H1 (cell line): Measurements from ENCODE around the gene ENTREP3. TPM values are rescaled to one million over a fixed set of nuclear protein-coding genes. Genes with fewer than 3 reads are reported as not detected.
A peak's percentile ranks its signal among the peaks of the same experiment; 100 is the strongest.

Experiments
- CTCF ChIA-PET: fragments of 300-600 bp; sonication (Branson Sonifier 250); formaldehyde crosslinking; loops from one replicate; lab custom pipeline; 2021; ENCODE audit not compliant: partially characterized antibody; lab: Charles Lee
- POLR2A ChIA-PET: fragments of 300-600 bp; sonication (Branson Sonifier 250); formaldehyde crosslinking; loops from one replicate; lab custom pipeline; 2021; ENCODE audit warnings: inconsistent platforms; ENCODE audit not compliant: partially characterized antibody; lab: Charles Lee
- DNase-seq, 2 experiments: peaks; one replicate each; pipeline versions ENCODE4 v3.0.0 to v3.0.0-alpha.2; 2010 to 2022; ENCODE audit warnings: low spot score in 2 of 2, low read depth in 1 of 2, mixed read lengths in 1 of 2
- FAIRE-seq: peaks from 2 replicates; lab custom pipeline; 2011; peaks lifted over from hg19 to GRCh38; lab: Jason Lieb, UNC
- H2AFZ ChIP-seq: 2 replicates; pipeline ENCODE4 v1.8.1; 2012; ENCODE audit warnings: low read length, inconsistent platforms
- H2AK5ac ChIP-seq: 2 replicates; pipeline ENCODE4 v1.6.1; 2013; ENCODE audit warnings: low read depth, low read length
- H2BK120ac ChIP-seq: replicated peaks from 2 replicates; pipeline ENCODE3; 2013; ENCODE audit warnings: low read depth, low read length, inconsistent platforms
- H2BK12ac ChIP-seq: 2 replicates; pipeline ENCODE4 v1.6.1; 2013; ENCODE audit warnings: low read depth, low read length
- H2BK15ac ChIP-seq: 2 replicates; pipeline ENCODE4 v1.6.1; 2013; ENCODE audit warnings: low read length
- H2BK20ac ChIP-seq: 2 replicates; pipeline ENCODE4 v1.6.1; 2013; ENCODE audit warnings: low read length
- H2BK5ac ChIP-seq: 2 replicates; pipeline ENCODE4 v1.6.1; 2013; ENCODE audit warnings: low read depth, low read length
- H3K14ac ChIP-seq: 2 replicates; pipeline ENCODE4 v1.6.1; 2013; ENCODE audit warnings: inconsistent platforms; ENCODE audit not compliant: insufficient read length
- H3K18ac ChIP-seq: 2 replicates; pipeline ENCODE4 v1.6.1; 2013; ENCODE audit warnings: low read length; ENCODE audit errors: extremely low read depth
- H3K23ac ChIP-seq: 2 replicates; pipeline ENCODE4 v1.6.1; 2013; ENCODE audit warnings: inconsistent platforms; ENCODE audit not compliant: insufficient read length
- H3K23me2 ChIP-seq: 2 replicates; pipeline ENCODE4 v1.6.1; 2013; ENCODE audit warnings: low read depth, low read length
- H3K27ac ChIP-seq: 2 replicates; pipeline ENCODE4 v1.6.1; 2011; ENCODE audit warnings: low read depth, low read length, inconsistent platforms
- H3K27me3 ChIP-seq, 4 experiments: replicated peaks in 1 of 4; 1 replicate in 1 of 4; 2 replicates in 3 of 4; pipeline versions ENCODE4 v1.6.1 to v1.8.1; 2011 to 2013; ENCODE audit warnings: low read length in 3 of 4, mild to moderate bottlenecking in 3 of 4, inconsistent platforms in 2 of 4, mixed read lengths in 2 of 4, moderate library complexity in 1 of 4; ENCODE audit not compliant: control insufficient read depth in 3 of 4, insufficient read depth in 3 of 4; ENCODE audit errors: extremely low read depth in 1 of 4
- H3K36me3 ChIP-seq, 4 experiments: 2 replicates each; pipeline versions ENCODE4 v1.6.1 to v1.8.1; 2011 to 2013; ENCODE audit warnings: mild to moderate bottlenecking in 4 of 4, low read length in 3 of 4, moderate library complexity in 2 of 4, control low read depth in 1 of 4, inconsistent platforms in 1 of 4; ENCODE audit not compliant: insufficient read depth in 4 of 4, control insufficient read depth in 2 of 4
- H3K4ac ChIP-seq: replicated peaks from 2 replicates; pipeline ENCODE3; 2013; ENCODE audit warnings: low read length, low read depth, mixed read lengths, inconsistent platforms; ENCODE audit not compliant: insufficient read length
- H3K4me1 ChIP-seq, 4 experiments: replicated peaks in 1 of 4; 1 replicate in 1 of 4; 2 replicates in 3 of 4; pipeline versions ENCODE4 v1.6.1 to v1.8.1; 2011 to 2013; ENCODE audit warnings: low read length in 3 of 4, inconsistent platforms in 2 of 4, mixed read lengths in 1 of 4; ENCODE audit not compliant: insufficient read depth in 4 of 4, control insufficient read depth in 3 of 4
- H3K4me2 ChIP-seq, 2 experiments: 2 replicates each; pipeline versions ENCODE4 v1.6.1 to v1.8.1; 2011 to 2013; ENCODE audit warnings: low read depth in 2 of 2, low read length in 2 of 2, control low read depth in 1 of 2, inconsistent platforms in 1 of 2, mild to moderate bottlenecking in 1 of 2; ENCODE audit not compliant: insufficient read depth in 1 of 2
- H3K4me3 ChIP-seq, 4 experiments: fragments of 200-600, 300-600 bp in 1 of 4; sonication (generic), shearing (Covaris generic), sonication (Bioruptor Twin) in 1 of 4; 2 replicates each; pipeline versions ENCODE4 v1.5.1 to v1.8.1; 2011 to 2016; ENCODE audit warnings: low read length in 4 of 4, low read depth in 3 of 4, control low read depth in 2 of 4, inconsistent platforms in 2 of 4, mild to moderate bottlenecking in 2 of 4, mixed read lengths in 1 of 4, moderate library complexity in 1 of 4; ENCODE audit not compliant: insufficient read depth in 2 of 4; ENCODE audit errors: extremely low read depth in 1 of 4
- H3K56ac ChIP-seq: replicated peaks from 2 replicates; pipeline ENCODE3; 2013; ENCODE audit warnings: low read depth, mild to moderate bottlenecking, mixed read lengths, low read length, inconsistent platforms; ENCODE audit not compliant: insufficient read length
- H3K79me1 ChIP-seq: 2 replicates; pipeline ENCODE4 v1.6.1; 2013; ENCODE audit warnings: low read depth, low read length, control low read depth
- H3K79me2 ChIP-seq, 2 experiments: 2 replicates each; pipeline versions ENCODE4 v1.6.1 to v1.8.1; 2012 to 2013; ENCODE audit warnings: low read length in 2 of 2, mild to moderate bottlenecking in 2 of 2, inconsistent platforms in 1 of 2; ENCODE audit not compliant: insufficient read depth in 2 of 2, control insufficient read depth in 1 of 2
- H3K9ac ChIP-seq, 4 experiments: replicated peaks in 1 of 4; 1 replicate in 1 of 4; 2 replicates in 3 of 4; pipeline versions ENCODE4 v1.6.1 to v1.8.1; 2011 to 2013; ENCODE audit warnings: low read depth in 3 of 4, low read length in 3 of 4, control low read depth in 2 of 4, mild to moderate bottlenecking in 2 of 4, moderate library complexity in 2 of 4, inconsistent platforms in 1 of 4; ENCODE audit errors: extremely low read depth in 1 of 4
- H3K9me3 ChIP-seq, 2 experiments: 2 replicates each; pipeline versions ENCODE4 v1.6.1 to v1.8.1; 2012 to 2013; ENCODE audit warnings: mild to moderate bottlenecking in 2 of 2, moderate library complexity in 2 of 2, control low read depth in 1 of 2, inconsistent platforms in 1 of 2, low read depth in 1 of 2, low read length in 1 of 2, mixed read lengths in 1 of 2; ENCODE audit not compliant: insufficient read depth in 2 of 2
- H4K20me1 ChIP-seq, 2 experiments: replicated peaks in 1 of 2; 2 replicates each; pipeline versions ENCODE3 to v1.8.1; 2011 to 2013; ENCODE audit warnings: inconsistent platforms in 2 of 2, low read length in 2 of 2, mild to moderate bottlenecking in 1 of 2; ENCODE audit not compliant: insufficient read depth in 2 of 2, control insufficient read depth in 1 of 2
- H4K5ac ChIP-seq: 2 replicates; pipeline ENCODE4 v1.6.1; 2013; ENCODE audit warnings: low read length, low read depth, mixed read lengths, inconsistent platforms; ENCODE audit not compliant: insufficient read length
- H4K8ac ChIP-seq: 2 replicates; pipeline ENCODE4 v1.8.0; 2013; ENCODE audit warnings: mild to moderate bottlenecking, moderate library complexity, low read length, inconsistent platforms; ENCODE audit not compliant: insufficient read depth; ENCODE audit errors: extremely low read depth
- H4K91ac ChIP-seq: replicated peaks from 2 replicates; pipeline ENCODE3; 2013; ENCODE audit warnings: low read length, mixed read lengths, inconsistent platforms; ENCODE audit not compliant: insufficient read length
- CEBPB ChIP-seq: IDR thresholded peaks from 2 replicates; pipeline ENCODE4 v1.6.1; 2012; ENCODE audit warnings: low read depth, low read length
- CHD1 ChIP-seq: IDR thresholded peaks from 2 replicates; pipeline ENCODE4 v1.6.1; 2012; ENCODE audit warnings: low read depth, low read length, improper control_type of control experiment
- EP300 ChIP-seq, 2 experiments: IDR thresholded peaks; 1 replicate in 1 of 2; 2 replicates in 1 of 2; pipeline ENCODE4 v1.6.1; 2011 to 2012; ENCODE audit warnings: low read depth in 2 of 2, low read length in 2 of 2, mild to moderate bottlenecking in 2 of 2, borderline replicate concordance in 1 of 2, inconsistent platforms in 1 of 2, moderate library complexity in 1 of 2
- HDAC2 ChIP-seq, 2 experiments: fragments of 300-600 bp in 1 of 2; sonication (generic) in 1 of 2; IDR thresholded peaks; 2 replicates each; pipeline ENCODE4 v1.6.1; 2011 to 2012; ENCODE audit warnings: low read depth in 2 of 2, low read length in 2 of 2, mild to moderate bottlenecking in 2 of 2, moderate library complexity in 2 of 2, borderline replicate concordance in 1 of 2, inconsistent platforms in 1 of 2
- KDM4A ChIP-seq: IDR thresholded peaks from one replicate; pipeline ENCODE4 v1.7.1; 2012; ENCODE audit warnings: low read depth, mild to moderate bottlenecking, moderate library complexity, low read length, inconsistent platforms; ENCODE audit not compliant: severe bottlenecking
- RAD21 ChIP-seq, 2 experiments: IDR thresholded peaks in 1 of 2; conservative IDR thresholded peaks in 1 of 2; 2 replicates each; pipeline ENCODE4 v1.6.1; 2011; ENCODE audit warnings: low read depth in 2 of 2, low read length in 2 of 2, improper control_type of control experiment in 1 of 2, inconsistent platforms in 1 of 2, mild to moderate bottlenecking in 1 of 2, moderate library complexity in 1 of 2
- RFX5 ChIP-seq: IDR thresholded peaks from 2 replicates; pipeline ENCODE4 v1.6.1; 2011; ENCODE audit warnings: low read depth, low read length, improper control_type of control experiment, borderline replicate concordance
- SP2 ChIP-seq: IDR thresholded peaks from 2 replicates; pipeline ENCODE4 v1.6.1; 2012; ENCODE audit warnings: mild to moderate bottlenecking, low read length, inconsistent platforms
- TEAD4 ChIP-seq: IDR thresholded peaks from 2 replicates; pipeline ENCODE4 v1.6.1; 2012; ENCODE audit warnings: low read depth, low read length, inconsistent platforms, mixed read lengths
- WGBS, 2 experiments: shearing (Covaris generic) in 1 of 2; methylation state at CpG; one replicate each; pipeline versions ENCODE4 v1.1.6 to v1.1.7; 2013 to 2015; ENCODE audit warnings: low lambda C conversion rate in 2 of 2, mixed read lengths in 2 of 2, inconsistent platforms in 1 of 2, low coverage in 1 of 2, missing lambda C conversion rate in 1 of 2; ENCODE audit not compliant: insufficient replicate concordance in 2 of 2, insufficient coverage in 1 of 2, insufficient read length in 1 of 2; ENCODE audit errors: extremely low coverage in 1 of 2, missing lambda C conversion rate in 1 of 2; 5-methylcytosine and 5-hydroxymethylcytosine counted together
- polyA plus RNA-seq, 7 experiments: library from polyadenylated mRNA; depleted of rRNA in 3 of 7; stranded (reverse) in 5 of 7; unstranded in 2 of 7; fragments of >200 nt in 5 of 7; fragments of 200-250 nt in 2 of 7; gene quantifications; 1 replicate in 5 of 7; 2 replicates in 1 of 7; 4 replicates in 1 of 7; pipeline versions ENCODE4 v1.2.1 to v1.2.3, GENCODE V29; 2011 to 2013; ENCODE audit warnings: missing spikeins in 2 of 7, mixed read lengths in 2 of 7
- total RNA-seq: library from RNA; stranded (reverse); fragmentation: NEBNext Ultra II Directional; extraction: Animal tissue kit (Norgen Biotek cat#: 25700); gene quantifications from 2 replicates; pipeline ENCODE4 v1.2.1, GENCODE V29; 2021
- TF ChIP-seq, protein P1 (sequence below): IDR thresholded peaks from 2 replicates; pipeline ENCODE4 v1.6.1; 2012; ENCODE audit warnings: low read length, inconsistent platforms

Gene ENTREP3
- total and polyA plus RNA-seq, 2 of the 8 experiments (the other 6 are each of a cell fraction or from before 2014, with no cell fraction given): 22.8 to 52.2 TPM

DNA sequence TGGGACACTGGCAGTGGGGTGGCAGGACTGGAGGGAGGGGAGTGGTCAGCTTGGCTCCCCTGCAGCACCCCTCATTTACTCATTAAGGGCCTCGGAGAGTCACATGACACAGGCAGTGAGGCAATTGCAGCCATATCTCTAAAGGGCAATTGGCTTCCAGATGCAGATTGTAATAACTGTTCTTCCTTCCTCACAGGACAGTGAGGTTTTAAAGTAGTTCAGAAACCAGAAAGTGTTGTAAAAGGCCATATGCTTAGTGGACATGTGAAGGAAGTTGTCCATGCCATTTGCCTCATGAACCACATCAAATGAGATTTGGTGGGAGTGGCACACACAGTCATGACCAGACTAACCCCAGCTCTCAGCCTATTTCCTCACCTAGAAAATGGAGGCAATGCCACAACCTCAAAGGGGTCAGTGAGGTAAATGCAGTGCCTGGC lies 35.7 kb downstream of the ENTREP3 start:
- CTCF ChIA-PET: interaction anchor here (0.8 to 2.5 kb wide), 5 partner anchors 9 to 134 kb away, joined by 3 to 16 read pairs (median 5); partner anchors contain the start of genes MTX1 and THBS3
- Histone ChIP-seq H3K79me1 (no peaks in the 10 kb centered on the region; the same call in 1 of the 2 replicates), H4K8ac (peak overlapping the region; percentile 90), H3K4me2 (peak overlapping the region; percentile 38 to 71), H3K36me3 (0 out of 8 replicates have a peak, but pooled peaks cover 0 to 3% (median 0%) of the 10 kb centered on the region in 4 experiments), H4K5ac (no peak overlapping the region), H3K27me3 (no peaks in the 10 kb centered on the region), H2BK20ac (no peak overlapping the region), H3K9ac (no peak overlapping the region; a peak in 1 of 7 replicates), H2AFZ (peak overlapping the region; percentile 97), H2BK15ac (no peak overlapping the region), H3K18ac (no peak overlapping the region), H3K27ac (no peak overlapping the region; the same call in 1 of the 2 replicates), H3K9me3 (no peaks in the 10 kb centered on the region), H3K14ac (no peak overlapping the region), H3K79me2 (no peaks in the 10 kb centered on the region), H4K20me1 (no peaks in the 10 kb centered on the region), H3K56ac (no peak overlapping the region), H2BK12ac (0 out of 2 replicates have a peak overlapping the region, but pooled peaks have one; percentile 27), H3K4me1 (peaks cover 0 to 7% (median 0%) of the 10 kb centered on the region in 4 experiments; a peak in 1 of 7 replicates), H2AK5ac (peak overlapping the region; percentile 24; the same call in 1 of the 2 replicates), H3K23ac (no peak overlapping the region), H4K91ac (no peak overlapping the region), H3K23me2 (no peaks in the 10 kb centered on the region), H3K4me3 (peak overlapping the region in 1 of 4 experiments; percentile 21; a peak in 1 of 8 replicates), H3K4ac (no peak overlapping the region), H2BK120ac (no peak overlapping the region), H2BK5ac (0 out of 2 replicates have a peak overlapping the region, but pooled peaks have one; percentile 19)
- FAIRE-seq: no peak
- WGBS, 2 experiments: 71% methylated on average over 1 of the region's 1 CpG; no CpG with 5 or more reads in 1 of the 2 experiments
- peak in 1 of 2 experiments; percentile 70 for DNase-seq
- POLR2A ChIA-PET: interaction anchor here (0.9 to 11.9 kb wide), 10 partner anchors 8 to 54 kb away, joined by 3 to 235 read pairs (median 6); partner anchors contain the start of genes CLK2, KRTCAP2, MTX1 and SCAMP3
- TF ChIP-seq TEAD4 (no peak), SP2 (no peak), HDAC2 (IDR thresholded peaks at IDR 0.05; ENCODE audit: borderline replicate concordance in 1 of 2, low read depth in 2 of 2, low read length in 2 of 2) (no peak), KDM4A (peak; percentile 1), RFX5 (no peak), EP300 (IDR thresholded peaks at IDR 0.05; ENCODE audit: borderline replicate concordance in 1 of 2, low read depth in 2 of 2, low read length in 2 of 2) (no peak), CHD1 (no peak), CEBPB (no peak), RAD21 (IDR thresholded peaks at IDR 0.05 in 1 of 2, conservative IDR thresholded peaks at IDR 0.05 in 1 of 2; ENCODE audit: low read depth in 2 of 2, low read length in 2 of 2) (no peak)
- TF ChIP-seq, protein P1, sequence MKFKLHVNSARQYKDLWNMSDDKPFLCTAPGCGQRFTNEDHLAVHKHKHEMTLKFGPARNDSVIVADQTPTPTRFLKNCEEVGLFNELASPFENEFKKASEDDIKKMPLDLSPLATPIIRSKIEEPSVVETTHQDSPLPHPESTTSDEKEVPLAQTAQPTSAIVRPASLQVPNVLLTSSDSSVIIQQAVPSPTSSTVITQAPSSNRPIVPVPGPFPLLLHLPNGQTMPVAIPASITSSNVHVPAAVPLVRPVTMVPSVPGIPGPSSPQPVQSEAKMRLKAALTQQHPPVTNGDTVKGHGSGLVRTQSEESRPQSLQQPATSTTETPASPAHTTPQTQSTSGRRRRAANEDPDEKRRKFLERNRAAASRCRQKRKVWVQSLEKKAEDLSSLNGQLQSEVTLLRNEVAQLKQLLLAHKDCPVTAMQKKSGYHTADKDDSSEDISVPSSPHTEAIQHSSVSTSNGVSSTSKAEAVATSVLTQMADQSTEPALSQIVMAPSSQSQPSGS: no peak
